ENCODE measurements around the gene ABR.
"Not testable (repeated sequence)": the region's sequence is repeated elsewhere in the genome, so short reads cannot be mapped to it uniquely, and the experiment has no call there.

Gene ABR

GRCh38 chr17:1136748-1137147 lies 43.0 kb downstream of the ABR start:
- no peak for TF ChIP-seq CTCF (IDR thresholded peaks at IDR 0.05; ENCODE audit: insufficient read depth, missing control alignments)
- FAIRE-seq = no peak
- DNase-seq (ENCODE audit: insufficient read length, low spot score) = no peak

GRCh38 chr17:1134634-1135324 lies 45.0 kb downstream of the ABR start:
- FAIRE-seq (no peak), DNase-seq (ENCODE audit: insufficient read length, low spot score) (no peak)
- TF ChIP-seq CTCF (IDR thresholded peaks at IDR 0.05; ENCODE audit: insufficient read depth, missing control alignments) = no peak

- FAIRE-seq = no peak
- DNase-seq (ENCODE audit: insufficient read length, low spot score) = no peak
- TF ChIP-seq CTCF (IDR thresholded peaks at IDR 0.05; ENCODE audit: insufficient read depth, missing control alignments) = no peak
These were observed 49.6 kb downstream of the ABR start for GRCh38 chr17:1130191-1130590.

GRCh38 chr17:1128463-1128862 lies 51.3 kb downstream of the ABR start:
- not testable (repeated sequence) for DNase-seq (ENCODE audit: insufficient read length, low spot score); FAIRE-seq

- DNase-seq (ENCODE audit: insufficient read length, low spot score) (no peak), FAIRE-seq (no peak)
- TF ChIP-seq CTCF (IDR thresholded peaks at IDR 0.05; ENCODE audit: insufficient read depth, missing control alignments) = no peak
These were observed 52.8 kb downstream of the ABR start for GRCh38 chr17:1126801-1127550.

- no peak for DNase-seq (ENCODE audit: insufficient read length, low spot score)
- no peak for FAIRE-seq
- no peak for TF ChIP-seq CTCF (IDR thresholded peaks at IDR 0.05; ENCODE audit: insufficient read depth, missing control alignments)
These were observed 53.5 kb downstream of the ABR start for GRCh38 chr17:1126250-1126797.

- TF ChIP-seq CTCF (IDR thresholded peaks at IDR 0.05; ENCODE audit: insufficient read depth, missing control alignments) = no peak
- FAIRE-seq (no peak), DNase-seq (ENCODE audit: insufficient read length, low spot score) (no peak)
These were observed 54.0 kb downstream of the ABR start for GRCh38 chr17:1125788-1126145.
